ENCODE data around the gene USP6NL.

The USP6NL gene

GRCh38 chr10:11553773-11554381, 57.6 kb downstream of the USP6NL start:
- in situ Hi-C loops (cut with MboI; ENCODE audit: low sequenced_read_pairs): no loop called here

- in situ Hi-C loops (cut with MboI; ENCODE audit: low sequenced_read_pairs): no loop called here
Measured at GRCh38 chr10:11551916-11552602, 59.4 kb downstream of the USP6NL start.

- in situ Hi-C loops (cut with MboI; ENCODE audit: low sequenced_read_pairs): no loop called here
Measured at GRCh38 chr10:11551104-11551503, 60.3 kb downstream of the USP6NL start.

- in situ Hi-C loops (cut with MboI; ENCODE audit: low sequenced_read_pairs): no loop called here
Measured at GRCh38 chr10:11548768-11549099, 62.7 kb downstream of the USP6NL start.

- in situ Hi-C loops (cut with MboI; ENCODE audit: low sequenced_read_pairs): no loop called here
Measured at GRCh38 chr10:11548065-11548767, 63.2 kb downstream of the USP6NL start.

- in situ Hi-C loops (cut with MboI; ENCODE audit: low sequenced_read_pairs): no loop called here
Measured at GRCh38 chr10:11546581-11546980, 64.9 kb downstream of the USP6NL start.

- in situ Hi-C loops (cut with MboI; ENCODE audit: low sequenced_read_pairs): no loop called here
Measured at GRCh38 chr10:11541296-11541695, 70.2 kb downstream of the USP6NL start.

- in situ Hi-C loops (cut with MboI; ENCODE audit: low sequenced_read_pairs): no loop called here
Measured at GRCh38 chr10:11539191-11539868, 72.1 kb downstream of the USP6NL start.

- in situ Hi-C loops (cut with MboI; ENCODE audit: low sequenced_read_pairs): no loop called here
Measured at GRCh38 chr10:11538834-11539190, 72.6 kb downstream of the USP6NL start.

GRCh38 chr10:11536228-11536627, 75.2 kb downstream of the USP6NL start:
- in situ Hi-C loops (cut with MboI; ENCODE audit: low sequenced_read_pairs): no loop called here

GRCh38 chr10:11535346-11535959, 76.0 kb downstream of the USP6NL start:
- in situ Hi-C loops (cut with MboI; ENCODE audit: low sequenced_read_pairs): no loop called here

- in situ Hi-C loops (cut with MboI; ENCODE audit: low sequenced_read_pairs): no loop called here
Measured at GRCh38 chr10:11533328-11533781, 78.1 kb downstream of the USP6NL start.

- in situ Hi-C loops (cut with MboI; ENCODE audit: low sequenced_read_pairs): no loop called here
Measured at GRCh38 chr10:11532306-11532705, 79.1 kb downstream of the USP6NL start.

- in situ Hi-C loops (cut with MboI; ENCODE audit: low sequenced_read_pairs): no loop called here
Measured at GRCh38 chr10:11530806-11531205, 80.6 kb downstream of the USP6NL start.

GRCh38 chr10:11529276-11529903, 82.1 kb downstream of the USP6NL start:
- in situ Hi-C loops (cut with MboI; ENCODE audit: low sequenced_read_pairs): no loop called here

- in situ Hi-C loops (cut with MboI; ENCODE audit: low sequenced_read_pairs): no loop called here
Measured at GRCh38 chr10:11528286-11528685, 83.2 kb downstream of the USP6NL start.

- in situ Hi-C loops (cut with MboI; ENCODE audit: low sequenced_read_pairs): no loop called here
Measured at GRCh38 chr10:11527691-11528255, 83.7 kb downstream of the USP6NL start.

- in situ Hi-C loops (cut with MboI; ENCODE audit: low sequenced_read_pairs): no loop called here
Measured at GRCh38 chr10:11527068-11527467, 84.4 kb downstream of the USP6NL start.

GRCh38 chr10:11525503-11525902, 85.9 kb downstream of the USP6NL start:
- in situ Hi-C loops (cut with MboI; ENCODE audit: low sequenced_read_pairs): no loop called here

GRCh38 chr10:11522821-11523245, 88.6 kb downstream of the USP6NL start:
- in situ Hi-C loops (cut with MboI; ENCODE audit: low sequenced_read_pairs): loop anchor here (25.0 kb wide), 1 partner anchor 189 kb away; no protein-coding TSS in a partner anchor
